Neutrophil (primary cell): ENCODE measurements around the gene NALCN.

ENCODE experiments used
- H3K27ac ChIP-seq: fragments of 200-600 bp; sonication (generic); 2 replicates; pipeline ENCODE4 v1.5.1; 2016; ENCODE audit warnings: mild to moderate bottlenecking, moderate library complexity
- H3K27me3 ChIP-seq: fragments of 200-600 bp; sonication (generic); 2 replicates; pipeline ENCODE4 v1.6.0; 2016; ENCODE audit warnings: mild to moderate bottlenecking
- H3K36me3 ChIP-seq: fragments of 200-600 bp; sonication (generic); 2 replicates; pipeline ENCODE4 v1.5.1; 2017
- H3K4me1 ChIP-seq, 2 experiments: fragments of 200-600 bp in 1 of 2; sonication (generic) in 1 of 2; 1 replicate in 1 of 2; 2 replicates in 1 of 2; pipeline versions ENCODE4 v1.5.1 to v1.6.1; 2013 to 2016; ENCODE audit warnings: low read depth in 1 of 2, low read length in 1 of 2, mild to moderate bottlenecking in 1 of 2, moderate library complexity in 1 of 2; ENCODE audit not compliant: control insufficient read depth in 1 of 2, insufficient read depth in 1 of 2
- H3K4me3 ChIP-seq, 2 experiments: fragments of 200-600 bp in 1 of 2; sonication (generic) in 1 of 2; 1 replicate in 1 of 2; 2 replicates in 1 of 2; pipeline ENCODE4 v1.5.1; 2013 to 2016; ENCODE audit warnings: low read depth in 1 of 2, low read length in 1 of 2, mild to moderate bottlenecking in 1 of 2, moderate library complexity in 1 of 2
- H3K9me3 ChIP-seq: fragments of 200-600 bp; sonication (generic); 2 replicates; pipeline ENCODE4 v1.5.1; 2016
- CTCF ChIP-seq: fragments of 200-600 bp; sonication (generic); IDR thresholded peaks from 2 replicates; pipeline ENCODE4 v1.5.1; 2016; ENCODE audit warnings: antibody characterized with exemption

NALCN gene

DNA sequence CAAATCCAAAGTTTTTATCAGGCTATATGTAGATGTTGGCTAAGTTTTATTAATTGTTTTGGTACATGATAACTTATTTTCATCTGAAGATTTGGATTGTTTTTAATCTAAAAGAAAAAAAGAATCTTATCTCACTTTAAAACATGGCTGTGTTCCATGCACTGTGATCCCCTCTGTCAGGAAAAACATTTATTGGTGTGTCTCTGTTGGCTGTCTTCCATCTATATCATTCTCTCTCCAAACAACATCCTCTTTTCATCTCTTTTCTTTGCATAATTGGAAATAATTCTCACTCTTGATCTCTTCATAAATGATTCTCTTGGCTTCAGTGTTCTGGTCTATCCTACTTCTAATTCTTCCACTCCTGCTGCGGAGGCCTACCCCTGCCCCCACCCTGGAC is 4.2 kb downstream of the NALCN start:
- H3K27me3 ChIP-seq: peaks cover 36% of the 10 kb centered on the region
- no peaks in the 10 kb centered on the region for H3K9me3 ChIP-seq
- no peak overlapping the region for H3K4me3 ChIP-seq
- no peaks in the 10 kb centered on the region for H3K36me3 ChIP-seq
- TF ChIP-seq CTCF: no peak
- no peak overlapping the region for H3K27ac ChIP-seq
- H3K4me1 ChIP-seq: no peaks in the 10 kb centered on the region

DNA sequence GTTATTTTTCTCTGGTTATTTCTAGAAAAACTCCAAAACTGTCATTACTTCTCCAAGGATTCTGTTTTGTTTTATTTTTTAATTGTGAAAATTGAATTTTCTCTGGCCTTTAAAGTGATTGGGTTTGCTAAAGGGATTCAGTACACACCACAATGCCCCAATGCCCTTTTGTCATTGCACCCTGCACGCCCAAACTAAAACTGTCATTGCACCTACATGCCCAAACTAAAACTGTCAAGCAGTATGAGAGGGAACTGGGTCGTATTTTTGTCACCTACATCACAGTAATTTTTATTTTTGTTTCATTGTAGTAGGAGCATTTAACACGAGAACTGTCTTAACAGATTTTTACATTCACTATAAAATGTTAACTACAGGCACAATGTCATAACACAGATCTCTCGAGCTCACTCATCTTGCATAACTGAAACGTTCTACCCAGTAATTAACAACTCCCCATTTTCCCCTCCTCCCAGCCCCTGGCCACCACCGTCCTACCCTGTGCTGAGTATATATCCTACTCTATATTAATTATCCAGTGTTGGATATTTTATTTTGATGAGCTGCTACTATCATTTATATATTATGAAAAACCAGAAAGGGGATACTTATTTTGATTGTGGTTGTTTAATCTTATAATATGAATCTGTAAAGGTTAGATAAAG is 7.2 kb downstream of the NALCN start:
- Histone ChIP-seq H3K4me1 (no peaks in the 10 kb centered on the region), H3K4me3 (no peak overlapping the region)
- TF ChIP-seq CTCF: no peak

DNA sequence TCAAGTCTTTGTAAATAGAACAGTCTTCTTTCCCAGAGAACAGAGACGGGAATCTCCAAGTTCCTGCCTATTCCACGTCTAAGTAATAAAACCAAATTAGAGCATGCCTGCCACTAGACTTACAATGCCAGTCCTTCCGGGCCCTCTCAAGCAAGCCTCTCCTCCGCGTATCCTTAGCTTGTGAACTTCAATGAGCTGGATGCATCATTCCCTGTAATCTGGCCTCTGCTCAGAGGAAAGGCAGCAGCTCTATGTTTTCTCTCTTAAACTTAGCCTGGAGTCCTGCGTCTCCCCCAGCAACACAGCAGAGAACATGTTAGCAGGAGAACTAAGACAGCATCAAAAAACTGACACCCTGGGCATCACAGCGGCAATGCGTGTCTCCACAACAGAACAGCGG is 8.2 kb downstream of the NALCN start:
- Histone ChIP-seq H3K36me3 (no peaks in the 10 kb centered on the region), H3K27ac (no peak overlapping the region), H3K27me3 (no peaks in the 10 kb centered on the region), H3K9me3 (no peaks in the 10 kb centered on the region), H3K4me3 (no peak overlapping the region), H3K4me1 (no peaks in the 10 kb centered on the region)
- no peak for TF ChIP-seq CTCF

More for the DNA sequence above, 7.2 kb downstream of the NALCN start:
- Histone ChIP-seq H3K36me3 (no peaks in the 10 kb centered on the region), H3K9me3 (no peaks in the 10 kb centered on the region), H3K27ac (no peak overlapping the region), H3K27me3 (peaks cover 7% of the 10 kb centered on the region)

DNA sequence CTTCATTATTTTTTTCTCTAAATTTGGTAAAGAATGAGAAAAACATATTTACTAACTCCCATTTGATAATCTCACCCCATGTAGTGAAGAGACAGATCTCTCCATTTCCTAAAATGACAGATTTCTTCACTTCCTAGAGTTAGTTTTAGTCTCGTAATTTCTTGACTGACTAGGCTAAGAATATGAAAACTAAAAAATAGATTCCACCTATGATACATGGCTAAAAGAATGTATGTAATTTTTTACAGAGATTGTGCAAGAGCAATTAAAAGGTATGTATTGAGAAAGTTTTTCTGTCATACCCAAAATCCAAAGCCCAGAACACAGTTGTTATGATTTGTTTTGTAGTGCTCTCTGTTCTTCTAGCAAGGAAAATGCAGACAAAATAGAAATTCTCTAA is 9.5 kb downstream of the NALCN start:
- no peaks in the 10 kb centered on the region for H3K9me3 ChIP-seq
- H3K27ac ChIP-seq: no peak overlapping the region
- TF ChIP-seq CTCF: no peak
- no peak overlapping the region for H3K4me3 ChIP-seq
- no peaks in the 10 kb centered on the region for H3K4me1 ChIP-seq
- H3K27me3 ChIP-seq: no peaks in the 10 kb centered on the region
- no peaks in the 10 kb centered on the region for H3K36me3 ChIP-seq

DNA sequence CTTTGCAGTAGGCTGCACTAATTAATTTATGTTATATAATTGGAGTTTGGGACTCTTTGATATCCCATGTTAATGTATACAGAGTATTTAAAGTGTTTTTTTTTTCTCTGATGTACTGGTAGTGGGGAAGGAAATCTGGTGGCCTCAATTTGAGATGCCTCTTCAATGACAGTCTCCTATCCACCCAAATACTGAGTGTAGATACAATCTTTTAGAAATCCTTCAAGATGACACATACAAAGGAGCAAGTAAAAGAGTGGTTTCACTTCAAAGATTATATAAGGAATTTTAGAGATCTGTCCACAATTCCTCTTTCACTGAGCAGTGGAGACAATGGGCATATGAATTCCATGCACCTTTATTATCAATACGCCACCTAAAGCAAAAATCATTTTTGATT is 15.1 kb downstream of the NALCN start:
- H3K4me1 ChIP-seq: no peaks in the 10 kb centered on the region
- H3K4me3 ChIP-seq: no peak overlapping the region
- H3K27me3 ChIP-seq: no peaks in the 10 kb centered on the region
- TF ChIP-seq CTCF: no peak
- H3K36me3 ChIP-seq: no peaks in the 10 kb centered on the region
- H3K9me3 ChIP-seq: no peaks in the 10 kb centered on the region
- no peak overlapping the region for H3K27ac ChIP-seq
